SK-N-SH (cell line): ENCODE data around the gene CDH12. TPM values are rescaled to one million over a fixed set of nuclear protein-coding genes. Genes with fewer than 3 reads are reported as not detected.

Experiments used
- CTCF ChIA-PET: fragments of 300-600, 350-600 bp; formaldehyde crosslinking; extraction: SDS; loops from one replicate; lab custom pipeline; 2021; lab: Yijun Ruan, JAX
- POLR2A ChIA-PET: fragments of 350-600 bp; sonication (Branson Sonifier 250); formaldehyde crosslinking; extraction: SDS; loops from one replicate; lab custom pipeline; 2020; ENCODE audit warnings: antibody characterized with exemption, inconsistent platforms; lab: Yijun Ruan, JAX
- DNase-seq: peaks from one replicate; pipeline ENCODE4 v3.0.0; 2012
- H2AFZ ChIP-seq: fragments of 200-600 bp; sonication (generic); 2 replicates; pipeline ENCODE4 v1.8.1; 2016; ENCODE audit warnings: antibody characterized with exemption, mild to moderate bottlenecking, low read depth
- H3F3A ChIP-seq: fragments of 200-600 bp; sonication (generic); replicated peaks from 2 replicates; pipeline ENCODE3; 2016; ENCODE audit warnings: antibody characterized with exemption, mild to moderate bottlenecking; ENCODE audit not compliant: insufficient read depth
- H3K27ac ChIP-seq, 2 experiments: fragments of 200-500 bp in 1 of 2; fragments of 200-600 bp in 1 of 2; sonication (Bioruptor generic) in 1 of 2; sonication (generic), shearing (Covaris generic) in 1 of 2; 2 replicates each; pipeline versions ENCODE4 v1.5.1 to v1.6.1; 2014 to 2016; ENCODE audit warnings: low read depth in 2 of 2, inconsistent platforms in 1 of 2, low read length in 1 of 2, mild to moderate bottlenecking in 1 of 2, mixed read lengths in 1 of 2
- H3K27me3 ChIP-seq: fragments of 200-600 bp; sonication (generic), shearing (Covaris generic); 2 replicates; pipeline ENCODE4 v1.6.1; 2016; ENCODE audit warnings: mixed run types; ENCODE audit not compliant: insufficient read depth
- H3K36me3 ChIP-seq, 2 experiments: fragments of 200-500 bp in 1 of 2; fragments of 200-600 bp in 1 of 2; sonication (Bioruptor generic) in 1 of 2; sonication (generic) in 1 of 2; replicated peaks in 1 of 2; 2 replicates each; pipeline versions ENCODE3 to v1.5.1; 2014 to 2016; ENCODE audit warnings: low read length in 1 of 2, mild to moderate bottlenecking in 1 of 2; ENCODE audit not compliant: insufficient read depth in 2 of 2, control insufficient read depth in 1 of 2
- H3K4me1 ChIP-seq, 2 experiments: fragments of 200-500 bp in 1 of 2; fragments of 200-600 bp in 1 of 2; sonication (Bioruptor generic) in 1 of 2; sonication (generic), shearing (Covaris generic) in 1 of 2; 2 replicates each; pipeline versions ENCODE4 v1.5.1 to v1.6.1; 2014 to 2016; ENCODE audit warnings: low read depth in 1 of 2, low read length in 1 of 2, mixed run types in 1 of 2; ENCODE audit not compliant: insufficient read depth in 2 of 2, control insufficient read depth in 1 of 2
- H3K4me2 ChIP-seq: fragments of 200-600 bp; sonication (generic), shearing (Covaris generic); 2 replicates; pipeline ENCODE4 v1.6.1; 2017; ENCODE audit warnings: mixed run types
- H3K4me3 ChIP-seq, 2 experiments: fragments of 200-500 bp in 1 of 2; fragments of 200-600 bp in 1 of 2; sonication (Bioruptor generic) in 1 of 2; sonication (generic), shearing (Covaris generic) in 1 of 2; 2 replicates each; pipeline versions ENCODE4 v1.5.1 to v1.8.1; 2014 to 2016; ENCODE audit warnings: low read depth in 2 of 2, inconsistent platforms in 1 of 2, low read length in 1 of 2, mild to moderate bottlenecking in 1 of 2, mixed read lengths in 1 of 2, moderate library complexity in 1 of 2
- H3K79me2 ChIP-seq: fragments of 200-600 bp; sonication (generic); 2 replicates; pipeline ENCODE4 v1.8.1; 2017; ENCODE audit warnings: mild to moderate bottlenecking; ENCODE audit not compliant: insufficient read depth
- H3K9ac ChIP-seq: fragments of 200-600 bp; sonication (generic); 2 replicates; pipeline ENCODE4 v1.6.1; 2017; ENCODE audit warnings: mixed run types
- H3K9me2 ChIP-seq: fragments of 200-600 bp; sonication (generic); 2 replicates; pipeline ENCODE4 v1.6.1; 2017; ENCODE audit warnings: mixed run types
- H3K9me3 ChIP-seq: fragments of 200-600 bp; sonication (generic); 2 replicates; pipeline ENCODE4 v1.6.1; 2017; ENCODE audit warnings: mixed run types, mild to moderate bottlenecking, moderate library complexity
- H4K20me1 ChIP-seq: fragments of 200-600 bp; sonication (generic); 2 replicates; pipeline ENCODE4 v1.6.1; 2017; ENCODE audit warnings: mild to moderate bottlenecking, mixed run types; ENCODE audit not compliant: insufficient read depth
- CHD2 ChIP-seq: fragments of 150-350 bp; IDR thresholded peaks from 2 replicates; pipeline ENCODE4 v1.6.1; 2018; ENCODE audit warnings: low read length; ENCODE audit not compliant: partially characterized antibody
- EP300 ChIP-seq, 2 experiments: IDR thresholded peaks; 2 replicates each; pipeline versions ENCODE4 v1.4.0 to v1.6.1; 2012; ENCODE audit warnings: borderline replicate concordance in 1 of 2, low read depth in 1 of 2, low read length in 1 of 2
- FOXJ3 ChIP-seq: sonication (generic); formaldehyde crosslinking; IDR thresholded peaks from 2 replicates; pipeline ENCODE4 v1.5.1; 2020; ENCODE audit warnings: mild to moderate bottlenecking, missing genetic modification reagents
- MAX ChIP-seq: IDR thresholded peaks from 2 replicates; pipeline ENCODE4 v1.4.0; 2012; ENCODE audit warnings: low read depth
- POLR2AphosphoS5 ChIP-seq: IDR thresholded peaks from 2 replicates; pipeline ENCODE4 v1.6.1; 2012; ENCODE audit warnings: low read depth, low read length
- RAD21 ChIP-seq: IDR thresholded peaks from 2 replicates; pipeline ENCODE4 v1.6.1; 2012; ENCODE audit warnings: mild to moderate bottlenecking, low read length
- SIN3A ChIP-seq: IDR thresholded peaks from 2 replicates; pipeline ENCODE4 v1.6.1; 2012; ENCODE audit warnings: low read depth, mild to moderate bottlenecking, low read length, moderate library complexity, borderline replicate concordance
- TEAD4 ChIP-seq: IDR thresholded peaks from 2 replicates; pipeline ENCODE4 v1.4.0; 2012; ENCODE audit warnings: mild to moderate bottlenecking, borderline replicate concordance; ENCODE audit not compliant: insufficient read depth
- USF2 ChIP-seq: fragments of 150-350 bp; IDR thresholded peaks from 2 replicates; pipeline ENCODE4 v1.6.1; 2017; ENCODE audit warnings: antibody characterized with exemption, low read length, low read depth, borderline replicate concordance
- WGBS: methylation state at CpG from one replicate; pipeline ENCODE4 v1.1.6; 2017; ENCODE audit warnings: low lambda C conversion rate; 5-methylcytosine and 5-hydroxymethylcytosine counted together
- polyA plus RNA-seq, 3 experiments: library from polyadenylated mRNA; depleted of rRNA; stranded (reverse); fragments of >200 nt; gene quantifications; 2 replicates each; pipeline ENCODE4 v1.2.3, GENCODE V29; 2012
- TF ChIP-seq, protein P1 (sequence below): IDR thresholded peaks from 2 replicates; pipeline ENCODE4 v1.4.0; 2012; ENCODE audit warnings: low read depth, borderline replicate concordance
- TF ChIP-seq, protein P2 (sequence below): IDR thresholded peaks from 2 replicates; pipeline ENCODE4 v1.6.1; 2012; ENCODE audit warnings: mild to moderate bottlenecking, low read depth, low read length, moderate library complexity

The CDH12 gene
- polyA plus RNA-seq, 1 of the 3 experiments (the other 2 are of a cell fraction): not detected

DNA sequence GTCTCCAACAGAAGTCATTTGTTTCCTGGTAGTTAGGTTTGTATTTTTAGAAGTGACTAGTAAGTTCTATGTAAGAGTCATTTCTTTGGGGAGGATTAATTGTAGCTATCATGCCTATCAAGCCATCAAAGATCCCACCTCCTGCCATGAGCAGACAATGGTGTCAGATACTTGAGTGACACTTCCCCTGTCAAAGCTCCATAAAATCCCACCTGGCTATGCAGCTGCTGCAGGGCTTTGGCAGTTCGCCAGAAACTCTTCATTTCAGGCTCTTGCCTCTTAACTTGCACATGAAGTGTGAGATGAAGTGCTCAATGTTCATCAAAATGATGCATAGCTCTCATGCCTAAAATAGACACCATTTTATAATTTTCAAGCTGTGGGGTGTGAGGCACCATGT, 312.1 kb downstream of the CDH12 start:
- Histone ChIP-seq H3K9me2 (no peaks in the 10 kb centered on the region), H3F3A (no peaks in the 10 kb centered on the region), H3K9me3 (no peaks in the 10 kb centered on the region), H3K27ac (no peak overlapping the region)
- TF ChIP-seq TEAD4: no peak
- no peak for TF ChIP-seq EP300 (IDR thresholded peaks at IDR 0.05; ENCODE audit: borderline replicate concordance in 1 of 2, low read depth in 1 of 2, low read length in 1 of 2)
- no peak for TF ChIP-seq FOXJ3 (CRISPR knock-in tag)
- no peak for TF ChIP-seq CHD2
- TF ChIP-seq MAX: no peak
- TF ChIP-seq POLR2AphosphoS5: no peak
- TF ChIP-seq, protein P1, sequence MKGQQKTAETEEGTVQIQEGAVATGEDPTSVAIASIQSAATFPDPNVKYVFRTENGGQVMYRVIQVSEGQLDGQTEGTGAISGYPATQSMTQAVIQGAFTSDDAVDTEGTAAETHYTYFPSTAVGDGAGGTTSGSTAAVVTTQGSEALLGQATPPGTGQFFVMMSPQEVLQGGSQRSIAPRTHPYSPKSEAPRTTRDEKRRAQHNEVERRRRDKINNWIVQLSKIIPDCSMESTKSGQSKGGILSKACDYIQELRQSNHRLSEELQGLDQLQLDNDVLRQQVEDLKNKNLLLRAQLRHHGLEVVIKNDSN: no peak
- TF ChIP-seq USF2: no peak
- no peak for TF ChIP-seq SIN3A
- TF ChIP-seq, all 33 proteins: peak for 0
- Histone ChIP-seq H3K4me2 (no peak overlapping the region), H4K20me1 (no peaks in the 10 kb centered on the region), H3K4me3 (no peak overlapping the region), H2AFZ (no peak overlapping the region), H3K4me1 (no peaks in the 10 kb centered on the region), H3K27me3 (no peaks in the 10 kb centered on the region), H3K9ac (no peak overlapping the region), H3K79me2 (no peaks in the 10 kb centered on the region), H3K36me3 (no peaks in the 10 kb centered on the region)
- WGBS: 0% methylated on average over 1 of the region's 1 CpG
- ChIA-PET CTCF (no interaction called here), POLR2A (no interaction called here)
- DNase-seq: no peak

- Histone ChIP-seq H3K4me3 (no peak overlapping the region), H3K27ac (no peak overlapping the region), H3K9ac (no peak overlapping the region), H2AFZ (no peak overlapping the region), H4K20me1 (no peaks in the 10 kb centered on the region), H3K36me3 (no peaks in the 10 kb centered on the region), H3K79me2 (no peaks in the 10 kb centered on the region), H3K9me2 (no peaks in the 10 kb centered on the region), H3K27me3 (no peaks in the 10 kb centered on the region), H3K4me1 (no peaks in the 10 kb centered on the region), H3K4me2 (no peak overlapping the region), H3K9me3 (no peaks in the 10 kb centered on the region), H3F3A (no peaks in the 10 kb centered on the region)
- CTCF ChIA-PET: no interaction called here
- WGBS: 5% methylated on average over 1 of the region's 1 CpG
- TF ChIP-seq RAD21: no peak
- TF ChIP-seq, protein P2, sequence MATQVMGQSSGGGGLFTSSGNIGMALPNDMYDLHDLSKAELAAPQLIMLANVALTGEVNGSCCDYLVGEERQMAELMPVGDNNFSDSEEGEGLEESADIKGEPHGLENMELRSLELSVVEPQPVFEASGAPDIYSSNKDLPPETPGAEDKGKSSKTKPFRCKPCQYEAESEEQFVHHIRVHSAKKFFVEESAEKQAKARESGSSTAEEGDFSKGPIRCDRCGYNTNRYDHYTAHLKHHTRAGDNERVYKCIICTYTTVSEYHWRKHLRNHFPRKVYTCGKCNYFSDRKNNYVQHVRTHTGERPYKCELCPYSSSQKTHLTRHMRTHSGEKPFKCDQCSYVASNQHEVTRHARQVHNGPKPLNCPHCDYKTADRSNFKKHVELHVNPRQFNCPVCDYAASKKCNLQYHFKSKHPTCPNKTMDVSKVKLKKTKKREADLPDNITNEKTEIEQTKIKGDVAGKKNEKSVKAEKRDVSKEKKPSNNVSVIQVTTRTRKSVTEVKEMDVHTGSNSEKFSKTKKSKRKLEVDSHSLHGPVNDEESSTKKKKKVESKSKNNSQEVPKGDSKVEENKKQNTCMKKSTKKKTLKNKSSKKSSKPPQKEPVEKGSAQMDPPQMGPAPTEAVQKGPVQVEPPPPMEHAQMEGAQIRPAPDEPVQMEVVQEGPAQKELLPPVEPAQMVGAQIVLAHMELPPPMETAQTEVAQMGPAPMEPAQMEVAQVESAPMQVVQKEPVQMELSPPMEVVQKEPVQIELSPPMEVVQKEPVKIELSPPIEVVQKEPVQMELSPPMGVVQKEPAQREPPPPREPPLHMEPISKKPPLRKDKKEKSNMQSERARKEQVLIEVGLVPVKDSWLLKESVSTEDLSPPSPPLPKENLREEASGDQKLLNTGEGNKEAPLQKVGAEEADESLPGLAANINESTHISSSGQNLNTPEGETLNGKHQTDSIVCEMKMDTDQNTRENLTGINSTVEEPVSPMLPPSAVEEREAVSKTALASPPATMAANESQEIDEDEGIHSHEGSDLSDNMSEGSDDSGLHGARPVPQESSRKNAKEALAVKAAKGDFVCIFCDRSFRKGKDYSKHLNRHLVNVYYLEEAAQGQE: no peak
- no peak for TF ChIP-seq EP300 (IDR thresholded peaks at IDR 0.05; ENCODE audit: borderline replicate concordance in 1 of 2, low read depth in 1 of 2, low read length in 1 of 2)
- DNase-seq: no peak
- POLR2A ChIA-PET: no interaction called here
These were observed 313.4 kb downstream of the CDH12 start for GRCh38 chr5:22539762-22540161.
